Naive B cell (primary cell): ENCODE results near the gene UBXN4. TPM values are rescaled to one million over a fixed set of nuclear protein-coding genes. Genes with fewer than 3 reads are reported as not detected.
A peak's percentile ranks its signal among the peaks of the same experiment; 100 is the strongest.

Source experiments
- ATAC-seq, 2 donors: fragments of 150-1000 bp; cut with Tn5 transposase; 2 replicates each; pipeline ENCODE4 v1.10.0; 2021; ENCODE audit warnings: low read depth in 2 of 2, mild to moderate bottlenecking in 2 of 2, moderate library complexity in 2 of 2
- DNase-seq: peaks from one replicate; pipeline ENCODE4 v3.0.0; 2022
- H3K27ac Mint-ChIP-seq, 6 donors: one replicate each; pipeline ENCODE4 v1.8.0; 2020 to 2022; ENCODE audit warnings: mild to moderate bottlenecking in 6 of 6, mixed read lengths in 6 of 6, moderate library complexity in 5 of 6, inconsistent platforms in 2 of 6
- H3K27me3 Mint-ChIP-seq, 3 donors: one replicate each; pipeline ENCODE4 v1.8.0; 2021 to 2022; ENCODE audit warnings: mixed read lengths in 3 of 3, mild to moderate bottlenecking in 1 of 3
- H3K36me3 Mint-ChIP-seq, 2 donors: one replicate each; pipeline ENCODE4 v1.8.0; 2020 to 2022; ENCODE audit warnings: mixed read lengths in 2 of 2, inconsistent platforms in 1 of 2, mild to moderate bottlenecking in 1 of 2
- H3K4me1 Mint-ChIP-seq, 3 donors: one replicate each; pipeline ENCODE4 v1.8.0; 2020 to 2022; ENCODE audit warnings: mixed read lengths in 3 of 3, inconsistent platforms in 1 of 3, mild to moderate bottlenecking in 1 of 3, moderate library complexity in 1 of 3
- H3K4me3 Mint-ChIP-seq, 8 donors: one replicate each; pipeline ENCODE4 v1.8.0; 2020 to 2022; ENCODE audit warnings: mild to moderate bottlenecking in 8 of 8, mixed read lengths in 8 of 8, moderate library complexity in 8 of 8, inconsistent platforms in 2 of 8
- H3K9me3 Mint-ChIP-seq, 7 donors: one replicate each; pipeline ENCODE4 v1.8.0; 2020 to 2022; ENCODE audit warnings: mixed read lengths in 7 of 7, mild to moderate bottlenecking in 5 of 7, inconsistent platforms in 2 of 7, moderate library complexity in 1 of 7
- polyA plus RNA-seq, 6 donors: library from polyadenylated mRNA; unstranded; fragments of 300-500 nt; fragmentation: Illumina TruSeq; gene quantifications; one replicate each; pipeline ENCODE4 v1.2.3, GENCODE V29; 2021; ENCODE audit warnings: low read depth in 6 of 6

UBXN4 gene
- polyA plus RNA-seq, 6 donors from 2014 or later: 55.3 to 109 (median 96.0) TPM

DNA sequence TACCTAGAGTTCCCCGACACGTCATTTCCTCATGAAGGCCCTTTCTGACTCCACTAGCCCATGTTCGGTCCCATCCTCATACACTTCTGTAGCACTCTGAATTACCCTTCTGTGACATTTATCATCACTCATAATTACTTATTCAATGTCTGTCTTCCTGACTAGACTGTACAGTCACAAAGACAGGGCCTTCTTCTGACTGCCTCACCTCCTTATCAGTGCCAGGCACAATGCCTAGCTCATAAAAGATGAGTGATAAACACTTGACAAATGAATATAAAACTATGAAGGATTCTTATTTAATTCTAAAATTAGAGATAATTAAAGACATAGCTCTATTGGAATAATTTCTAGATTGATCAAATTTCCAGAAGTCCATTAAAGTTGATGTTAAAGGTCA is 1.4 kb upstream of the UBXN4 start:
- Mint-ChIP-seq H3K27me3 (no peaks in the 10 kb centered on the region), H3K36me3 (peaks cover 0 to 3% of the 10 kb centered on the region in 2 donors), H3K9me3 (peaks cover 0 to 4% (median 0%) of the 10 kb centered on the region in 7 donors)

DNA sequence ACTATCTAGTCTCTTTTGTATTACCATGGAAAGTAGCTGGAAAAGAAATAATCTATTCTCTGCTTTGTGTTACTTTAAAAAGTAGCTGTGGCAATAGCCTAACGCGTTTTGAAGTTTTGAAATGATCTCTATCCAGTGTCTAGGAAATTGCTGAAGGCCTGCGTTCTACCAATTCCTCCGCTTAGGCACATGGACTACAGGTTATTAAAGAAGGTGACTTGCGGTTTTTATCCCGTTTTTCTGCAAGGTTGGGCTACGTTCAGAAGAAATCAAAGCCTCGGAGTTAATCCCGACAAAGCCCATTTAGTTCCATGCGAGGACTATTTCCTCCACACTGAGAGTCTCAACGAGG is 636 bp upstream of the UBXN4 start:
- Mint-ChIP-seq H3K4me3 (peak overlapping the region in 4 of 8 donors; percentile 88 to 96 (median 92)), H3K9me3 (peaks cover 0 to 4% (median 0%) of the 10 kb centered on the region in 7 donors), H3K27me3 (no peaks in the 10 kb centered on the region), H3K27ac (peak overlapping the region in 5 of 6 donors; percentile 13 to 99 (median 98)), H3K4me1 (peaks cover 25 to 34% (median 33%) of the 10 kb centered on the region in 3 donors), H3K36me3 (peaks cover 0 to 5% of the 10 kb centered on the region in 2 donors)
- no peak for DNase-seq
- no peak for ATAC-seq

More for the DNA sequence above, 1.4 kb upstream of the UBXN4 start:
- DNase-seq (no peak), ATAC-seq (no peak)
- Mint-ChIP-seq H3K4me3 (no peak overlapping the region), H3K27ac (no peak overlapping the region), H3K4me1 (peaks cover 23 to 31% (median 29%) of the 10 kb centered on the region in 3 donors)

DNA sequence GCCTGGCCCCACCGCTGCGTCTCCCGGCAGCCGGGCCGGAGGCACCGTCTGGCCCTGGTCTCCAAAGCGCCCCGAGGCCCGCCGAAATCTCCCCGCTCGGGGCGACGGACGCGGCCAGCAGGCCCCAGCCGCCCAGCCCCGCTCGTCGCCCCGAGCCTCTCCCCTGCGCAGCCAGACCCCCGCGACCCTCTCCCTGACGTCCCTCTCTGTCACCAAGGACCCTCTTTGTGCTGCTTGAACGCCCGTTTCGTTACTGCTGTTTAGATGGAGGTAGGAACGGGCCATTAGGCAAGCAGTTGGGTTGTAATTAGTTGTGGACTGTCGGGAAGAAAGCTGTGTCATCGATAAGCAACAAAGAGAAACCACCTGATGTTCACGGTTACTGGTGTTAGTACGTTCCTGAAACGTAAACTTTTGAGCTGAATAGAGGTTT is 686 bp downstream of the UBXN4 start:
- peak overlapping the region; percentile 88 to 99 (median 96) for H3K4me3 Mint-ChIP-seq
- peaks cover 34 to 43% (median 42%) of the 10 kb centered on the region in 3 donors for H3K4me1 Mint-ChIP-seq
- no peak for DNase-seq
- ATAC-seq: peak; percentile 4 to 15
- peaks cover 0 to 14% of the 10 kb centered on the region in 2 donors for H3K36me3 Mint-ChIP-seq
- H3K9me3 Mint-ChIP-seq: peaks cover 0 to 4% (median 0%) of the 10 kb centered on the region in 7 donors
- H3K27me3 Mint-ChIP-seq: no peaks in the 10 kb centered on the region
- H3K27ac Mint-ChIP-seq: peak overlapping the region; percentile 97 to 99 (median 98)

DNA sequence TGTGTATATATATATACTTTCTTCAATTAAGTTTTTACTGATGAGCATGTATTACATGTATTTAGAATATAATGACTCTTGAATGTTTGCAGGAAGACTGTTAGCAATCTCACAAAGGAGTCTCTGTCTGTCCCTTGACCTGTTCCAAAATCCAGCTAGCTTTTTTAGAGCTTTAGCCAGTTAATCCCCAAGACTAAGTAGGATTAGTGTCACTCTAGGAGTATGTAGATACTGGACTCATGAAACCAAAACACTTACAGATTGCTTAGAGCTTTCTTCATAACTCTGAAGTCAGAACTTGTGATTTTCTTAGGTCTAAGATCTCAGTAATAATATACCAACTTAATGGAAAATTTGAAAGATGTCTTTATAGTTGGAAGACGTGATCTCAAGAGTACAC is 2.2 kb downstream of the UBXN4 start:
- DNase-seq (no peak), ATAC-seq (no peak)
- Mint-ChIP-seq H3K4me3 (peak overlapping the region in 5 of 8 donors; percentile 5 to 77 (median 17)), H3K9me3 (peaks cover 0 to 4% (median 0%) of the 10 kb centered on the region in 7 donors), H3K36me3 (peaks cover 0 to 14% of the 10 kb centered on the region in 2 donors), H3K4me1 (peaks cover 34 to 43% (median 42%) of the 10 kb centered on the region in 3 donors), H3K27me3 (no peaks in the 10 kb centered on the region), H3K27ac (peak overlapping the region in 3 of 6 donors; percentile 12 to 87 (median 56))

DNA sequence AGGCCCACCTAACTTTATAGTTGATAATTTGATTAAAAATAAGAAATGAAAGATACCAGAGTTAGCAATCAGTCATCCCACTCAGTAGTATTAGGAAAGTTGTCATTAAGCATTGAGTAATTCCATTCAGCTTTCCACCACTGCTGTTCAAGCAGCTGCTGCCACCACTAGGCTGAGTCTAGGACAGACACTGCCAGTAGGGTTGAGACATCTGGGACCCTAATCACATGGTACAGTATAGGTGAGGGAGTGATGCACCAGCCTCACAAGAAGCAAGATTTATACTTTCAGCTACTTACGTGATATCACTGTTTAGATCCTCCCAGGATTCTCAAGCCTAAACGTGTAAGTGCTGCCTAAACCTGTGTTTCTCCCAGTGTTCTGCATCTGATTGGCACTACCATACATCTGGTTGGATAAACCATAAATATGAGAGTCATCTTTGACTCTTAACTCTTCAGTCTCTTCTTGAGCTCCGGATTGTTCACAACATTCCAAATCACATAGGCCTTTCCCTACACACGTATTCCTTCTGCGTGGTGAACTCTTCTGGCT is 3.2 kb downstream of the UBXN4 start:
- Mint-ChIP-seq H3K9me3 (peaks cover 0 to 4% (median 0%) of the 10 kb centered on the region in 7 donors), H3K4me1 (peaks cover 36 to 43% (median 42%) of the 10 kb centered on the region in 3 donors), H3K36me3 (peaks cover 9 to 23% of the 10 kb centered on the region in 2 donors), H3K27me3 (no peaks in the 10 kb centered on the region), H3K27ac (peak overlapping the region in 1 of 6 donors; percentile 73), H3K4me3 (peak overlapping the region in 4 of 8 donors; percentile 12 to 77 (median 43))
- DNase-seq: no peak
- ATAC-seq: no peak

DNA sequence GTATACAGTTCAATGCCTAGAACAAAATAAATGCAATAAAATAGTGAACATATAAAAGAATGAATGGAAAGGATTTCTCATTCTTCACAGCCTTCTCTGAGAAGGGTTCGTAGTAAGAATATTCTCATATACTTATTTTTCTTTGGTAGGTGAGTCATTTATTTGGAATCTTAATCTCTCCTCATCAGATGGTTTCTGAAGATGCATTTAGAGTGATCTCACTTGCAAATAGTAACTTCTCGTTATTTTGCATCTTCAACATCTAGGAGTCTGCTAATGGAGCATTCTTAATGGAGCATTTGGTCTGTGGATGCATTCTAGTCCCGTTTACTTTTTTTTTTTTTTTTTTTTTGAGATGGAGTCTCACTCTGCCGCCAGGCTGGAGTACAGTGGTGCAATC is 3.9 kb downstream of the UBXN4 start:
- Mint-ChIP-seq H3K36me3 (peaks cover 11 to 27% of the 10 kb centered on the region in 2 donors), H3K4me1 (peaks cover 38 to 43% (median 42%) of the 10 kb centered on the region in 3 donors), H3K27me3 (no peaks in the 10 kb centered on the region), H3K27ac (no peak overlapping the region), H3K9me3 (peaks cover 0 to 4% (median 0%) of the 10 kb centered on the region in 7 donors), H3K4me3 (peak overlapping the region in 1 of 8 donors; percentile 77)
- ATAC-seq (no peak), DNase-seq (no peak)

DNA sequence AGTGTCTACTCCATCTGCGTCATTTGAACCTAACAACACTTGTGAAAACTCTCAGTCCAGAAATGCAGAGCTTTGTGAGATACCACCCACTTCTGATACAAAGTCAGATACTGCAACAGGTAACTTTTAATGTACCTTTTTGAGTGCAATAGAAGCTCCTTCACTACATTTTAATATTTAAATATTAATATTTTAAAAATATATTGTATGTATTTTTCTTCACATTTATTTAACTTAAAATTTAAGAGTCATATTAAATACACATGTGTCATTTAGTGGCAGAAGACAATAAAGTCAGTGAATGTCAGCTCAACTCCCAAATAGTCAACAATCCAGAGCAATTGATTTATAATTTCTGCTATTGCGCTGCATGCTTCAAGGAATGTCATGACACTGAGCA is 13.9 kb downstream of the UBXN4 start:
- Mint-ChIP-seq H3K4me1 (peaks cover 0 to 3% (median 0%) of the 10 kb centered on the region in 3 donors), H3K27me3 (no peaks in the 10 kb centered on the region), H3K9me3 (peaks cover 0 to 18% (median 11%) of the 10 kb centered on the region in 7 donors), H3K27ac (no peak overlapping the region), H3K36me3 (peaks cover 25 to 29% of the 10 kb centered on the region in 2 donors), H3K4me3 (no peak overlapping the region)
- no peak for ATAC-seq
- no peak for DNase-seq

DNA sequence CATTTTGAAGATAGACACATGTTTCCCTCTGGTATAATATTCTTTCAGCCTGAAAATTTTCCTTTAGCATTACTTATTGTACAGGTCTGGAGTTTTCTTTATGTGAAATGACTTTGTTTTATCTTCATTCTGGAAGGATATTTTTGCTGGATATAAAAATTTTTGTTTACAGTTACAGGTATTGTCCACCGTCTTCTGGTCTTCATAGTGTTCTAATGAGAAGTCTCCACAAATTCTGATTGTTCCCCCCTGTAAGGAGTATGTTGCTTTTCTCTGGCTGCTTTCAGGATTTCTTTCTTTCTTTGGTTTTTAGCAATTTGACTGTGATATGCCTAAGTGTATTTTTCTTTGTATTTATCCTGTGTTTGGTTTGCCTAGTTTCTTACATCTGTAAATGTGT is 15.0 kb downstream of the UBXN4 start:
- peaks cover 0 to 18% (median 11%) of the 10 kb centered on the region in 7 donors for H3K9me3 Mint-ChIP-seq
- no peak overlapping the region for H3K4me3 Mint-ChIP-seq

DNA sequence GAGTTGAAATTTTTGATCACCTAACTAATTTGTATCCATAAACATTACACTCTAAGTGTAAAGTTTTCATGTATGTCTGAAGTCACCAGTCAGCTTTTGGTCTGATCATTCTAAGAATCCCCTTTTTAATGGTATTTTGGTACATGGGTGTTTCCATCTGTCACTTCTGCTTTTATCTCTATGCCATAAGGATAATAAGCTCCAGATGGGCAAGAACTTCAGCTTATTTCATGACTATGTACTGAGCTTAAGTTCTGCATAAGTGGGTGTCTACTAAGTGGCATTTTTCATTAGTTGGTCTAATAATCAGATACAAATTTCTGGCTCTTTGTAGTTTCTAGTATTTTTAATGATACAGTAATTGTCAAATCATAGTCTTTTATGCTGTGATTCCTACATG is 20.4 kb downstream of the UBXN4 start:
- DNase-seq (no peak), ATAC-seq (peak in 1 of 2 donors; percentile 27)
- no peak overlapping the region for H3K27ac Mint-ChIP-seq
- no peaks in the 10 kb centered on the region for H3K27me3 Mint-ChIP-seq
- H3K36me3 Mint-ChIP-seq: peaks cover 21 to 39% of the 10 kb centered on the region in 2 donors
- H3K4me3 Mint-ChIP-seq: no peak overlapping the region
- H3K9me3 Mint-ChIP-seq: peaks cover 0 to 9% (median under 1%) of the 10 kb centered on the region in 7 donors
- peaks cover 0 to 6% (median 0%) of the 10 kb centered on the region in 3 donors for H3K4me1 Mint-ChIP-seq

More for the DNA sequence above, 15.0 kb downstream of the UBXN4 start:
- DNase-seq (no peak), ATAC-seq (no peak)
- Mint-ChIP-seq H3K4me1 (peaks cover 0 to 3% (median 0%) of the 10 kb centered on the region in 3 donors), H3K36me3 (peaks cover 25 to 35% of the 10 kb centered on the region in 2 donors), H3K27me3 (no peaks in the 10 kb centered on the region), H3K27ac (no peak overlapping the region)

DNA sequence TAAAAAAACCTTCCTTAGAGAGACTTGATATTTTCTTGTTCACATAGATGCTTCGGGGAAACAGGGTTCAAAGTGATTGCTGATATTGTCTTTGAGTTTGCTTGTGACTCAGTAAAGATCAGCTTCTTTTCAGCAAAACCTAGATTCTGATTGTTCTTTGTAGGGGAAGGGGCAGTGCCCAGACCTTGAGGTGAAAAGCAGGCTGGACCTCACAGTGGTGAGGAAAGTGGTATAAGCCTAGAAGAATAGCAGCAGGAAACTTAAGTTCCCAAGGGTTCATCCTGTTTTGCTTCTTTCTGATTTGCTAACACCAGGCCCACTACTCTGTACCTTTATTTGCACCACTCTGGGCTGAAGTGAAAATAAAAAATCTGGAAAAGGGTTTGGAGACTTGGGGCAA is 20.9 kb downstream of the UBXN4 start:
- Mint-ChIP-seq H3K4me3 (no peak overlapping the region), H3K27me3 (no peaks in the 10 kb centered on the region), H3K9me3 (peaks cover 0 to 4% (median 0%) of the 10 kb centered on the region in 7 donors), H3K4me1 (peaks cover 0 to 9% (median 0%) of the 10 kb centered on the region in 3 donors), H3K27ac (no peak overlapping the region), H3K36me3 (peaks cover 24 to 37% of the 10 kb centered on the region in 2 donors)
- no peak for DNase-seq
- no peak for ATAC-seq

DNA sequence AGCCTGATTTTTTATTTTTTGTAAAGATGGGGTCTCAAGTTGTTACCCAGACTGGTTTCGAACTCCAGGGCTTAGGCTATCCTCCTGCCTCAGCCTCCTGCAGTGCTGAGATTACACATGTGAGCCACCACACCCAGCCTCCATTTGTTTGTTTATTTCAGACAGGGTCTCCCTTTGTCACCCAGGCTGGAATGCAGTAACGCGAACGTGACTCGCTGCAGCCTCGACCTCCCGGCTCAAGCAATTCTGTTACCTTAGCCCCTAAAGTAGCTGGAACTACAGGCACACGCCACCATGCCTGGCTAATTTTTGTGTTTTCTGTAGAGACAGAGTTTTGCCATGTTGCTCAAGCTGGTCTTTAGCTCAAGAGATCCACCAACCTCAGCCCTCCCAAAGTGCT is 27.2 kb downstream of the UBXN4 start:
- Mint-ChIP-seq H3K4me1 (peaks cover 0 to 6% (median 0%) of the 10 kb centered on the region in 3 donors), H3K27ac (peak overlapping the region in 1 of 6 donors; percentile 54), H3K27me3 (no peaks in the 10 kb centered on the region), H3K9me3 (no peaks in the 10 kb centered on the region), H3K36me3 (peaks cover 24 to 25% of the 10 kb centered on the region in 2 donors), H3K4me3 (peak overlapping the region in 1 of 8 donors; percentile 42)
- ATAC-seq: no peak
- no peak for DNase-seq

DNA sequence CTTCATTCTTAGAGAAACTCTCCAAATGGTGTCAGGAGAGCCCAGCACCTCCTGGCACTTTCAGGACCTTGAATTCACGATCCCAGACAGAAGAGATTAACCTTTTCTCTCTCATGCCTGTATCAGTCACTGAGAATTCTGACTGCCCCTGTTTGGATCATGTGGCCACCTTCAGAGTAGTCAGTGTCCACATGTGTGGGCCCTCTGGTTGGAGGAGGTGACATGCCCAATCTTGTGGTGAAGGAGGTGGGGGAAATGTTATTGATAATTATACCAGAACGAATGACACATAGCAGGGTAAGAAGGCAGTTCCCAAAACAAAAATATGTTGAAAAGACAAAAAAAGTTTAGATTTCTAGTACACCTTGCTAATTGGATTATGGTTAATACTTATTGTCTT is 31.7 kb downstream of the UBXN4 start:
- peak overlapping the region in 2 of 6 donors; percentile 47 to 74 for H3K27ac Mint-ChIP-seq
- H3K27me3 Mint-ChIP-seq: no peaks in the 10 kb centered on the region
- peaks cover 20 to 23% of the 10 kb centered on the region in 2 donors for H3K36me3 Mint-ChIP-seq
- no peaks in the 10 kb centered on the region for H3K4me1 Mint-ChIP-seq
- H3K4me3 Mint-ChIP-seq: no peak overlapping the region
- no peaks in the 10 kb centered on the region for H3K9me3 Mint-ChIP-seq
- DNase-seq (no peak), ATAC-seq (no peak)

DNA sequence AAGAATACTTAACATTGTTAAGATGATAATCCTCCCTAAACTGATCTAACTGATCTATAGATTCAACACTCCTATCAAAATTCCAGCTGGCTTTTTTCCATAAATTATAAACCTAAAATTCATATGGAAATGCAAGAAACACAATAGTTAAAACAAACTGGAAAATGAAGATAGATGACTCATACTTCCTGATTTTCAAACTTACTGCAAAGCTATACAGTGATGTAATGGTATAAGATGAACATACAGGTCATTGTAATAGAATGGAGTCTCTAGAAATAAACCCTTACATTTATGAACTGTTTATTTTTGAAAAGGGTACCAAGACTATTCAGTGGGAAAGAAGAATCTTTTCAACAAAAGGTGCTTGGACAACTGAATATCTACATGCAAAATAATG is 32.3 kb downstream of the UBXN4 start:
- Mint-ChIP-seq H3K9me3 (no peaks in the 10 kb centered on the region), H3K4me3 (no peak overlapping the region), H3K27ac (no peak overlapping the region), H3K27me3 (no peaks in the 10 kb centered on the region), H3K36me3 (peaks cover 20 to 23% of the 10 kb centered on the region in 2 donors), H3K4me1 (no peaks in the 10 kb centered on the region)
- ATAC-seq: no peak
- no peak for DNase-seq

DNA sequence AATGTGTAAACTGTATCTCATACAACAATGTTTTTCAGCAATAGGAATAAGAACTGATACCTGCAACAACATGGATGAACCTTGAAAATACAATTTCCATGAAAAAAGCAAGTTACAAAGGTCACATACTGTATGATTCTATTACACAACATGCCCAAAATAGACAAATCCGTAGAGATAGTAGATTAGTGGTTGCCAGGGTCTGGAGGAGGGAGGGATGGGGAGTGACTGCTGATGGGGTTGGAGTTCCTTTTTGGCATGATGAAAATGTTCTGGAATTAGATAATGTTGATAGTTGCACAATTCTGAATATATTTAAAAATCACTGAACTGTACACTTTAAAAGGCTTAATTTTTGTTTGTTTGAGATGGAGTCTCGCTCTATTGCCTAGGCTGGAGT is 33.8 kb downstream of the UBXN4 start:
- no peak for DNase-seq
- Mint-ChIP-seq H3K4me1 (no peaks in the 10 kb centered on the region), H3K27ac (peak overlapping the region in 1 of 6 donors; percentile 5), H3K9me3 (no peaks in the 10 kb centered on the region), H3K36me3 (peaks cover 18 to 22% of the 10 kb centered on the region in 2 donors), H3K27me3 (no peaks in the 10 kb centered on the region), H3K4me3 (no peak overlapping the region)
- no peak for ATAC-seq
